K562 (cell line): ENCODE data around the gene PPP1R10. TPM values are rescaled to one million over a fixed set of nuclear protein-coding genes. Genes with fewer than 3 reads are reported as not detected.

ENCODE experiments used
- CBX8 ChIP-seq: fragments of 200-600 bp; sonication (generic); IDR thresholded peaks from 2 replicates; pipeline ENCODE4 v1.6.1; 2012; ENCODE audit warnings: borderline replicate concordance, mixed run types, low read depth, mild to moderate bottlenecking, moderate library complexity, mixed read lengths, low read length, control low read depth, inconsistent platforms; ENCODE audit not compliant: poor library complexity, severe bottlenecking; ENCODE audit errors: extremely low read depth
- ESRRB ChIP-seq: fragments of 250-450 bp; sonication (Bioruptor Pico); IDR thresholded peaks from 2 replicates; pipeline ENCODE4 v1.5.0; 2020; ENCODE audit warnings: mild to moderate bottlenecking, moderate library complexity, borderline replicate concordance
- GABPB1 ChIP-seq: sonication (generic); formaldehyde crosslinking; IDR thresholded peaks from 2 replicates; pipeline ENCODE4 v1.8.0; 2022; ENCODE audit warnings: mild to moderate bottlenecking, missing genetic modification reagents
- JUN ChIP-seq, 2 experiments: sonication (generic) in 1 of 2; formaldehyde crosslinking in 1 of 2; IDR thresholded peaks; 2 replicates each; pipeline versions ENCODE4 v1.6.1 to v1.8.0; 2012 to 2022; ENCODE audit warnings: borderline replicate concordance in 2 of 2, mild to moderate bottlenecking in 2 of 2, improper control_type of control experiment in 1 of 2, low read depth in 1 of 2, low read length in 1 of 2, missing genetic modification reagents in 1 of 2
- LARP7 ChIP-seq: fragments of 450-650 bp; IDR thresholded peaks from 2 replicates; pipeline ENCODE4 v1.6.1; 2016
- NFIX ChIP-seq: fragments of 250-450 bp; sonication (Bioruptor Pico); IDR thresholded peaks from 2 replicates; pipeline ENCODE4 v1.4.0; 2020; ENCODE audit warnings: low read depth, mild to moderate bottlenecking, moderate library complexity
- PHB2 ChIP-seq: fragments of 450-650 bp; IDR thresholded peaks from 2 replicates; pipeline ENCODE4 v1.6.1; 2017; ENCODE audit warnings: low read depth
- RBM22 ChIP-seq: fragments of 200-400 bp; formaldehyde crosslinking; IDR thresholded peaks from 2 replicates; pipeline ENCODE4 v1.6.1; 2018; ENCODE audit warnings: low read length, low read depth; ENCODE audit not compliant: poor library complexity, severe bottlenecking
- SMAD2 ChIP-seq: fragments of 150-350 bp; IDR thresholded peaks from 2 replicates; pipeline ENCODE4 v1.6.1; 2014; ENCODE audit warnings: low read depth, mild to moderate bottlenecking, low read length
- SMC3 ChIP-seq: conservative IDR thresholded peaks from 2 replicates; pipeline ENCODE4 v1.6.1; 2011; ENCODE audit warnings: low read depth, low read length, improper control_type of control experiment; ENCODE audit not compliant: insufficient read depth
- ZNF696 ChIP-seq: fragments of 250-450 bp; sonication (Bioruptor Pico); conservative IDR thresholded peaks from 2 replicates; pipeline ENCODE4 v1.4.0; 2020; ENCODE audit warnings: mild to moderate bottlenecking, moderate library complexity
- polyA plus RNA-seq, 8 experiments: library from polyadenylated mRNA; depleted of rRNA in 4 of 8; stranded (reverse) in 5 of 8; unstranded in 3 of 8; fragments of >200 nt; fragmentation: Nextera tagmentation in 2 of 8; fragmentation: Illumina TruSeq in 1 of 8; extraction: Ambion mirVana in 2 of 8; extraction: Trizol in 1 of 8; gene quantifications; 2 replicates each; pipeline versions ENCODE4 v1.2.1 to v1.2.3, GENCODE V29; 2011 to 2014; ENCODE audit warnings: inconsistent platforms in 1 of 8, missing spikeins in 1 of 8
- total RNA-seq, 7 experiments: library from RNA; depleted of rRNA in 6 of 7; stranded (reverse); fragments of >200 nt in 6 of 7; fragmentation: Illumina TruSeq in 2 of 7; extraction: Trizol in 2 of 7; gene quantifications; 2 replicates each; pipeline versions ENCODE4 v1.2.1 to v1.2.3, GENCODE V29; 2011 to 2021; ENCODE audit warnings: low replicate concordance in 1 of 7
- TF ChIP-seq, protein P1 (sequence below): fragments of 450-650 bp; IDR thresholded peaks from 2 replicates; pipeline ENCODE4 v1.7.0; 2016; ENCODE audit warnings: borderline replicate concordance
- TF ChIP-seq, protein P2 (sequence below): fragments of 450-650 bp; formaldehyde crosslinking; conservative IDR thresholded peaks from 2 replicates; pipeline ENCODE4 v1.4.0; 2022; ENCODE audit warnings: mild to moderate bottlenecking, missing genetic modification characterization
- TF ChIP-seq, protein P3 (sequence below): fragments of 250-450 bp; sonication (Bioruptor Pico); IDR thresholded peaks from 2 replicates; pipeline ENCODE4 v1.5.0; 2020; ENCODE audit warnings: mild to moderate bottlenecking
- TF ChIP-seq, protein P4 (sequence below): fragments of 250-450 bp; sonication (Bioruptor Pico); IDR thresholded peaks from 2 replicates; pipeline ENCODE4 v1.5.1; 2021; ENCODE audit warnings: mild to moderate bottlenecking
- TF ChIP-seq, protein P5 (sequence below): sonication (generic); formaldehyde crosslinking; IDR thresholded peaks from 2 replicates; pipeline ENCODE4 v1.8.1; 2022; ENCODE audit warnings: missing genetic modification reagents
- TF ChIP-seq, protein P6 (sequence below): fragments of 250-450 bp; sonication (Bioruptor Pico); IDR thresholded peaks from 2 replicates; pipeline ENCODE4 v1.8.0; 2022; ENCODE audit warnings: moderate library complexity, mild to moderate bottlenecking, inconsistent platforms

PPP1R10 gene
- total and polyA plus RNA-seq, 9 of the 15 experiments (the other 6 are each of a cell fraction or from before 2014, with no cell fraction given) = 14.1 to 65.5 (median 32.6) TPM

DNA sequence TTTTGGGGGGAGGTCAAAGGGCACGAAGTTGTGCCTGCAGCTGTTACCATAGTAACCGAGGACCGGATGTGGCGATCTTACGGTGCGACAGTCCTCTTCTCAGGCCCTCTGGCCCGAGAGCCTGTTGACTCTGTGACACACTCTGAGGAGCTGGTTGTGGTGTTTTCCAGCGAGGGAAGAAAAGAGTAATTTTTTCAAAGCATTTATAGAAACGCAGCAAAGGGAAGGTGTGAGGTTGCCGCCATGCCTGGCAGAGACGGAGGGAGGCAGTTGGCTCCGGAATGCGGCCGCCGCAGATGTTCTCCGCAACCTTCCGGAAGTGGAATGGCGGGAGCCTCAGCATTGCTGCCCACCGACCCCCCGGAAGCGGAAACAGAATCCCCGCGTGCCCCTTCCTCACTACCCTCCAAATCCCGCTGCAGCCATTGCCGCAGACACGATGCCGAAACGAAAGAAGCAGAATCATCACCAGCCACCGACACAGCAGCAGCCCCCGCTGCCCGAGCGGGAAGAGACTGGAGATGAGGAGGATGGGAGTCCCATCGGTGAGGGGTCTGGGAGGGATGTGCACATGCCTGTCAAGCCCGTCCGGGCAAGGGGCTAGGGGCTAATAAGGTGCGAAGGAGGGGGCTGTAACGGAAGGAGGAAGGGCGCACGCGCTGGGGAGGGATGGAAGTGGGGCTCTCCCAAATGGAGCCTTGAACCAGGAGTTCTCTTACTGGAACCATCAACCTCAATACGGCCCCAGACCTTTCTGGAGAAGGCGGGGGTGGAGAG, 59.9 kb downstream of the PPP1R10 start, which contains the start of gene PRR3 (continued):
- TF ChIP-seq, protein P1, sequence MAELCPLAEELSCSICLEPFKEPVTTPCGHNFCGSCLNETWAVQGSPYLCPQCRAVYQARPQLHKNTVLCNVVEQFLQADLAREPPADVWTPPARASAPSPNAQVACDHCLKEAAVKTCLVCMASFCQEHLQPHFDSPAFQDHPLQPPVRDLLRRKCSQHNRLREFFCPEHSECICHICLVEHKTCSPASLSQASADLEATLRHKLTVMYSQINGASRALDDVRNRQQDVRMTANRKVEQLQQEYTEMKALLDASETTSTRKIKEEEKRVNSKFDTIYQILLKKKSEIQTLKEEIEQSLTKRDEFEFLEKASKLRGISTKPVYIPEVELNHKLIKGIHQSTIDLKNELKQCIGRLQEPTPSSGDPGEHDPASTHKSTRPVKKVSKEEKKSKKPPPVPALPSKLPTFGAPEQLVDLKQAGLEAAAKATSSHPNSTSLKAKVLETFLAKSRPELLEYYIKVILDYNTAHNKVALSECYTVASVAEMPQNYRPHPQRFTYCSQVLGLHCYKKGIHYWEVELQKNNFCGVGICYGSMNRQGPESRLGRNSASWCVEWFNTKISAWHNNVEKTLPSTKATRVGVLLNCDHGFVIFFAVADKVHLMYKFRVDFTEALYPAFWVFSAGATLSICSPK = peak; percentile 85; the same call in 1 of the 2 replicates
- no peak for TF ChIP-seq ZNF696 (CRISPR knock-in tag)
- TF ChIP-seq JUN (IDR thresholded peaks at IDR 0.05; ENCODE audit: borderline replicate concordance, low read depth, low read length) = peak; percentile 36; the same call in 1 of the 2 replicates
- peak; percentile 87 for TF ChIP-seq JUN (CRISPR knock-in tag; IDR thresholded peaks at IDR 0.05; ENCODE audit: borderline replicate concordance)
- TF ChIP-seq, protein P2, sequence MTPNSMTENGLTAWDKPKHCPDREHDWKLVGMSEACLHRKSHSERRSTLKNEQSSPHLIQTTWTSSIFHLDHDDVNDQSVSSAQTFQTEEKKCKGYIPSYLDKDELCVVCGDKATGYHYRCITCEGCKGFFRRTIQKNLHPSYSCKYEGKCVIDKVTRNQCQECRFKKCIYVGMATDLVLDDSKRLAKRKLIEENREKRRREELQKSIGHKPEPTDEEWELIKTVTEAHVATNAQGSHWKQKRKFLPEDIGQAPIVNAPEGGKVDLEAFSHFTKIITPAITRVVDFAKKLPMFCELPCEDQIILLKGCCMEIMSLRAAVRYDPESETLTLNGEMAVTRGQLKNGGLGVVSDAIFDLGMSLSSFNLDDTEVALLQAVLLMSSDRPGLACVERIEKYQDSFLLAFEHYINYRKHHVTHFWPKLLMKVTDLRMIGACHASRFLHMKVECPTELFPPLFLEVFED (CRISPR knock-in tag) = no peak; the same call in 1 of the 2 replicates
- TF ChIP-seq, protein P3, sequence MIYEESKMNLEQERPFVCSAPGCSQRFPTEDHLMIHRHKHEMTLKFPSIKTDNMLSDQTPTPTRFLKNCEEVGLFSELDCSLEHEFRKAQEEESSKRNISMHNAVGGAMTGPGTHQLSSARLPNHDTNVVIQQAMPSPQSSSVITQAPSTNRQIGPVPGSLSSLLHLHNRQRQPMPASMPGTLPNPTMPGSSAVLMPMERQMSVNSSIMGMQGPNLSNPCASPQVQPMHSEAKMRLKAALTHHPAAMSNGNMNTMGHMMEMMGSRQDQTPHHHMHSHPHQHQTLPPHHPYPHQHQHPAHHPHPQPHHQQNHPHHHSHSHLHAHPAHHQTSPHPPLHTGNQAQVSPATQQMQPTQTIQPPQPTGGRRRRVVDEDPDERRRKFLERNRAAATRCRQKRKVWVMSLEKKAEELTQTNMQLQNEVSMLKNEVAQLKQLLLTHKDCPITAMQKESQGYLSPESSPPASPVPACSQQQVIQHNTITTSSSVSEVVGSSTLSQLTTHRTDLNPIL (CRISPR knock-in tag) = no peak
- no peak for TF ChIP-seq SMAD2
- TF ChIP-seq RBM22 = peak; percentile 42
- TF ChIP-seq LARP7 = 0 out of 2 replicates have a peak, but pooled peaks have one; percentile 43
- no peak for TF ChIP-seq ESRRB (CRISPR knock-in tag)
- TF ChIP-seq NFIX (CRISPR knock-in tag) = no peak
- 0 out of 2 replicates have a peak, but pooled peaks have one; percentile 19 for TF ChIP-seq PHB2
- TF ChIP-seq, protein P4, sequence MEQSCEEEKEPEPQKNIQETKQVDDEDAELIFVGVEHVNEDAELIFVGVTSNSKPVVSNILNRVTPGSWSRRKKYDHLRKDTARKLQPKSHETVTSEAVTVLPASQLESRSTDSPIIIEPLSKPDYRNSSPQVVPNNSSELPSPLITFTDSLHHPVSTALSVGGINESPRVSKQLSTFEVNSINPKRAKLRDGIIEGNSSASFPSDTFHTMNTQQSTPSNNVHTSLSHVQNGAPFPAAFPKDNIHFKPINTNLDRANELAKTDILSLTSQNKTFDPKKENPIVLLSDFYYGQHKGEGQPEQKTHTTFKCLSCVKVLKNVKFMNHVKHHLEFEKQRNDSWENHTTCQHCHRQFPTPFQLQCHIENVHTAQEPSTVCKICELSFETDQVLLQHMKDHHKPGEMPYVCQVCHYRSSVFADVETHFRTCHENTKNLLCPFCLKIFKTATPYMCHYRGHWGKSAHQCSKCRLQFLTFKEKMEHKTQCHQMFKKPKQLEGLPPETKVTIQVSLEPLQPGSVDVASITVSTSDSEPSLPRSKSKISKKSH (CRISPR knock-in tag) = no peak
- TF ChIP-seq, protein P5, sequence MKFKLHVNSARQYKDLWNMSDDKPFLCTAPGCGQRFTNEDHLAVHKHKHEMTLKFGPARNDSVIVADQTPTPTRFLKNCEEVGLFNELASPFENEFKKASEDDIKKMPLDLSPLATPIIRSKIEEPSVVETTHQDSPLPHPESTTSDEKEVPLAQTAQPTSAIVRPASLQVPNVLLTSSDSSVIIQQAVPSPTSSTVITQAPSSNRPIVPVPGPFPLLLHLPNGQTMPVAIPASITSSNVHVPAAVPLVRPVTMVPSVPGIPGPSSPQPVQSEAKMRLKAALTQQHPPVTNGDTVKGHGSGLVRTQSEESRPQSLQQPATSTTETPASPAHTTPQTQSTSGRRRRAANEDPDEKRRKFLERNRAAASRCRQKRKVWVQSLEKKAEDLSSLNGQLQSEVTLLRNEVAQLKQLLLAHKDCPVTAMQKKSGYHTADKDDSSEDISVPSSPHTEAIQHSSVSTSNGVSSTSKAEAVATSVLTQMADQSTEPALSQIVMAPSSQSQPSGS (CRISPR knock-in tag) = no peak
- no peak for TF ChIP-seq CBX8
- TF ChIP-seq, protein P6, sequence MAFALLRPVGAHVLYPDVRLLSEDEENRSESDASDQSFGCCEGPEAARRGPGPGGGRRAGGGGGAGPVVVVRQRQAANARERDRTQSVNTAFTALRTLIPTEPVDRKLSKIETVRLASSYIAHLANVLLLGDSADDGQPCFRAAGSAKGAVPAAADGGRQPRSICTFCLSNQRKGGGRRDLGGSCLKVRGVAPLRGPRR (CRISPR knock-in tag) = no peak
- no peak for TF ChIP-seq SMC3
- TF ChIP-seq GABPB1 (CRISPR knock-in tag) = peak; percentile 98
